Activated CD4-positive, alpha-beta memory T cell treated with anti-CD3 and anti-CD28 coated beads, Interleukin-2, amount 10 ng/mL, durations not matched to agents 7 days and 5 days (primary cell): ENCODE measurements around the gene ZNF154. TPM values are rescaled to one million over a fixed set of nuclear protein-coding genes. Genes with fewer than 3 reads are reported as not detected.
A peak's percentile ranks its signal among the peaks of the same experiment; 100 is the strongest.

Source experiments
- CTCF ChIA-PET: fragments of 350-600 bp; sonication (Branson Sonifier 250); formaldehyde crosslinking; loops from one replicate; lab custom pipeline; 2021; ENCODE audit warnings: antibody characterized with exemption, inconsistent platforms; lab: Charles Lee
- POLR2A ChIA-PET: fragments of 350-600 bp; sonication (Branson Sonifier 250); formaldehyde crosslinking; loops from one replicate; lab custom pipeline; 2021; ENCODE audit warnings: antibody characterized with exemption; lab: Charles Lee
- DNase-seq: peaks from one replicate; pipeline ENCODE4 v3.0.0-alpha.2; 2020
- H3K27ac Mint-ChIP-seq: one replicate; pipeline ENCODE4 v1.8.0; 2021; ENCODE audit warnings: mild to moderate bottlenecking, mixed read lengths
- H3K27me3 Mint-ChIP-seq: one replicate; pipeline ENCODE4 v1.8.0; 2021; ENCODE audit warnings: mixed read lengths
- H3K36me3 Mint-ChIP-seq: one replicate; pipeline ENCODE4 v1.8.0; 2021; ENCODE audit warnings: low read depth, mixed read lengths
- H3K4me1 Mint-ChIP-seq: one replicate; pipeline ENCODE4 v1.8.0; 2021; ENCODE audit warnings: mixed read lengths
- H3K4me3 Mint-ChIP-seq: one replicate; pipeline ENCODE4 v1.8.0; 2021; ENCODE audit warnings: mild to moderate bottlenecking, mixed read lengths
- H3K9me3 Mint-ChIP-seq: one replicate; pipeline ENCODE4 v1.8.0; 2021; ENCODE audit warnings: mixed read lengths
- total RNA-seq, 2 experiments: library from RNA; stranded (reverse); gene quantifications; one replicate each; pipeline ENCODE4 v1.2.3, GENCODE V29; 2021

Gene ZNF154
- total RNA-seq, 2 experiments from 2014 or later, result 0.38 to 0.70 TPM

DNA sequence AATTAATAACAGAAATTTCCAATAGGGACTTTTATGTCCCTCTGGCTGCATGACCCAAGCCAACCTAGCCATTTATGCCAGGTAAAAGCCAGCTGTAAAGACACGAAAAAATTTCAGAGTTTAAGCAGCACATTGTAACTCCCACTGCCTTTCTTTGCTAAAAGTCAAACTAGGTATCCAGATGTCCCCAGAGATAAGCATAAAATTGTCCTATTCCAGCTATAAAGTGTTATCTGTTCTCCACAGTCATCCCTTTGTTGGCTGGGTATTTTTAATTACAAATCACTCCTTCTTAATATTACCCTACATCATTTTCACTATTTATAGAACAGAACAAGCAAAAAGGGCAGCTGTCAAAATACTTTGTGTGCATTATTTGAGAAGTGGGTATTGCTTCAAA lies 3.2 kb upstream of the ZNF154 start:
- Mint-ChIP-seq H3K27me3 (peaks cover 5% of the 10 kb centered on the region), H3K27ac (no peak overlapping the region), H3K4me1 (peaks cover 8% of the 10 kb centered on the region), H3K4me3 (no peak overlapping the region), H3K36me3 (peaks cover 40% of the 10 kb centered on the region), H3K9me3 (peaks cover 50% of the 10 kb centered on the region)
- ChIA-PET POLR2A (no interaction called here), CTCF (no interaction called here)
- no peak for DNase-seq

DNA sequence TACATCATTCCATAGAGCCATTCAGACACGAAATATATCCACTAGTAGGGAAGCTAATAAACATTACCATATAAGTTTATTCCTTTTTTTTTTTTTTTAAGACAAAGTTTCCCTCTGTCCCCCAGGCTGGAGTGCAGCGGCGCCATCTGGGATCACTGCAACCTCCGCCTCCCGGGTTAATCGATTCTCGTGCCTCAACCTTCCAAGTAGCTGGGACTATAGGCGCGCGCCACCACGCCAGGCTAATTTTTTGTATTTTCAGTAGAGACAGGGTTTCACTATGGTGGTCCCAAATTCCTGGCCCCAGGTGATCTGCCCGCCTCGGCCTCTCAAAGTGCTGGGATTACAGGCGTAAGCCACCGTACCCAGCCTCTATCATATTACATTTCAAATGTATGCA lies 612 bp upstream of the ZNF154 start:
- DNase-seq, result no peak
- POLR2A ChIA-PET, result no interaction called here
- Mint-ChIP-seq H3K9me3 (peaks cover 51% of the 10 kb centered on the region), H3K27ac (no peak overlapping the region), H3K27me3 (peaks cover 5% of the 10 kb centered on the region), H3K4me1 (peaks cover 8% of the 10 kb centered on the region), H3K36me3 (peaks cover 37% of the 10 kb centered on the region), H3K4me3 (no peak overlapping the region)
- CTCF ChIA-PET, result no interaction called here

DNA sequence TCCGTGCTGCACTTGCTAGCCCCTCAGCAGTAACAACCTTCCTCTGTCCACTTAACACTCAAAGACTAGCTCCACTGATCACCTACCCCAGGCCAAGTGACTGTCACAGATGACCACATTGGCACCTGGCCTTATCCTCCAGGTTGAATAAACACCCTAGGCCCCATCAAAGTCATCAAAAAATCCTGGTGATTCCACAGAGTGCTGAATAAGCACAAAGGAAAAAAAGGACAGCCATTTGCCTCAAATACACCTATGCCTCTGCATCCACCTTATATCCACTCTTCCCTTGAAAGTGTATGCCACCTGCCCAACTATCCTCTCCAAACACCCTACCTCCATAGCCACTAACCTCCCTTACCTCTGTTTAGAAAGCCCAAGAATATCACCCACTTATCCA lies 2.7 kb downstream of the ZNF154 start:
- CTCF ChIA-PET, result no interaction called here
- H3K36me3 Mint-ChIP-seq, result peaks cover 48% of the 10 kb centered on the region

DNA sequence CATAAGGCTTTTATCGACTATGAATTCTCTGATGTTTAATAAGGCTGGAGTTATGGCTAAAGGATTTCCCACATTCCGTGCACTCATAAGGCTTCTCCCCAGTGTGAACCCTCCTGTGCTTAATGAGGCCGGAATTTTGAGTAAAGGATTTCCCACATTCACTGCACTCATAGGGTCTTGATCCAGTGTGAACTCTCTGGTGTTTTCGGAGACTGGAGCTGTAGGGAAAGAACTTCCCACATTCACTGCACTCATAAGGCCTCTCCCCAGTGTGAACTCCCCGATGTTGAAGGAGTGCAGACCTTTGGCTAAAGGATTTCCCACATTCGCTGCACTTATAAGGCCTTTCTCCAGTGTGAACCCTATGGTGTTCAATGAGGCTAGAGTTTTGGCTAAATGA lies 7.4 kb downstream of the ZNF154 start:
- CTCF ChIA-PET, result no interaction called here
- Mint-ChIP-seq H3K36me3 (peaks cover 36% of the 10 kb centered on the region), H3K27ac (no peak overlapping the region), H3K4me3 (no peak overlapping the region), H3K9me3 (peaks cover 66% of the 10 kb centered on the region), H3K27me3 (no peaks in the 10 kb centered on the region), H3K4me1 (no peaks in the 10 kb centered on the region)
- POLR2A ChIA-PET, result no interaction called here
- DNase-seq, result no peak

More for the DNA sequence above, 2.7 kb downstream of the ZNF154 start:
- peaks cover 8% of the 10 kb centered on the region for H3K4me1 Mint-ChIP-seq
- H3K9me3 Mint-ChIP-seq, result peaks cover 61% of the 10 kb centered on the region
- POLR2A ChIA-PET, result no interaction called here
- no peak overlapping the region for H3K27ac Mint-ChIP-seq
- no peak overlapping the region for H3K4me3 Mint-ChIP-seq
- H3K27me3 Mint-ChIP-seq, result peaks cover 5% of the 10 kb centered on the region
- DNase-seq, result no peak

DNA sequence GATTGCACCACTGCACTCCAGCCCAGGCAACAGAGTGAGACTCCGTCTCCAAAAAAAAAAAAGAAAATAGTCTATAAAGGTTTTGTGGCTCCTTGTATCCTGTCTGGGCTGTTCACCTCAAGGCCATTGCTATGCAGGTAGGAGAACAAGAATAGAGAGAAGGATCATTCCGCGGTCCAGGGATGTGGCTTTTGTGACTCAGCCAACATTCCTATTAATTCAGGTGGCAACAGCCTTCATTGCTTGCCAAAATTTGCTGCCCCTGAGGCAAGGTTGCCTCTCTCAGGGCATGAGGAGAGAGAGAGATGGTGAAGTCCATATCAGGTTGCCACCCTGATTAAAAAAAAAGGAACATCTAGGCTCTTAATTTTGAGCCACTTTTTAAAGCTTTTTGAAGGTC lies 19.3 kb downstream of the ZNF154 start:
- Mint-ChIP-seq H3K27ac (no peak overlapping the region), H3K27me3 (no peaks in the 10 kb centered on the region), H3K4me1 (peaks cover 2% of the 10 kb centered on the region), H3K36me3 (peaks cover 74% of the 10 kb centered on the region), H3K9me3 (peaks cover 73% of the 10 kb centered on the region), H3K4me3 (no peak overlapping the region)
- no peak for DNase-seq
- ChIA-PET CTCF (interaction anchor here (1.1 kb wide), 1 partner anchor 8 kb away, joined by 4 read pairs; the partner anchor contains the start of gene ZNF551), POLR2A (no interaction called here)

DNA sequence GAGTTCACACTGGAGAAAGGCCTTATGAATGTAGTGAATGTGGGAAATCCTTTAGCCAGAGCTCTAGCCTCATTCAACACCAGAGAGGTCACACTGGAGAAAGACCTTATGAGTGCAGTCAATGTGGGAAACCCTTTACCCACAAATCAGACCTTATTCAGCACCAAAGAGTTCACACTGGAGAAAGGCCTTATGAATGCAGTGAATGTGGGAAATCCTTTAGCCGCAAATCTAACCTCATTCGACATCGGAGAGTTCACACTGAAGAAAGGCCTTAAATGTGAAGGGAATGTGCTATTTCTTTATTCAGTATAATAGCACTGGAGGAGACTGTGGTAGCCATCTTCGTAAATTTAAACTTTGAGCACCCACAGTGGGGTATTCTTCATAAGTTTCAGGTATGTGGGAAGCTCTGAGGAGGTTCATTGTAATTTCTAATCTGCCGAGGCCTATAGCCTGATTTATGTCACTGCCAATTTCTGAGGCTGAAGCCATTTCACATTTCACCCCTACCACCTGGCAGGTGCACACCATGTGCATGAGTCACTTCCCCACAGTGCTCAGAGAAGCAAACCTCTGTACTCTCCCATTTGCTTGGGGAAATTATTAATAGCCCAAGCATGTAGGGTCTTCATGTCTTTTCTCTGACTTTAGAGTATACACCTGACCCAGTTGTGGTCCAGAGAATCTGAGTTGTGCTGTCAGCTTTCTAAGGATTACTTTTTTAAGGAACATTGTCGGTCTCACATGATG lies 20.8 kb downstream of the ZNF154 start:
- no peak overlapping the region for H3K4me3 Mint-ChIP-seq
- no peak overlapping the region for H3K27ac Mint-ChIP-seq
- ChIA-PET POLR2A (no interaction called here), CTCF (no interaction called here)
- no peak for DNase-seq
- H3K9me3 Mint-ChIP-seq, result peaks cover 75% of the 10 kb centered on the region
- peaks cover 81% of the 10 kb centered on the region for H3K36me3 Mint-ChIP-seq
- no peaks in the 10 kb centered on the region for H3K27me3 Mint-ChIP-seq
- H3K4me1 Mint-ChIP-seq, result peaks cover 12% of the 10 kb centered on the region

DNA sequence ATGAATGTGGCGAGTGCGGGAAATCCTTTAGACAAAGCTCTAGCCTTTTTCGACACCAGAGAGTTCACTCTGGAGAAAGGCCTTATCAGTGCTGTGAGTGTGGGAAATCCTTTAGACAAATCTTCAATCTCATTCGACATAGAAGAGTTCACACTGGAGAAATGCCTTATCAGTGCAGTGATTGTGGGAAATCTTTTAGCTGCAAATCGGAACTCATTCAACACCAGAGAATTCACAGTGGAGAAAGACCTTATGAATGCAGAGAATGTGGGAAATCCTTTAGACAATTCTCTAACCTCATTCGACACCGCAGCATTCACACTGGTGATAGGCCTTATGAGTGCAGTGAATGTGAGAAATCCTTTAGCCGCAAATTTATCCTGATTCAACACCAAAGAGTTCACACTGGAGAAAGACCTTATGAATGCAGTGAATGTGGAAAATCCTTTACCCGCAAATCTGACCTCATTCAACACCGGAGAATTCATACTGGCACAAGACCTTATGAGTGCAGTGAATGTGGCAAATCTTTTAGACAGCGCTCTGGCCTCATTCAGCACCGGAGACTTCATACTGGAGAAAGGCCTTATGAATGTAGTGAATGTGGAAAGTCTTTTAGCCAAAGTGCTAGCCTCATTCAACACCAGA lies 21.5 kb downstream of the ZNF154 start:
- H3K27me3 Mint-ChIP-seq, result no peaks in the 10 kb centered on the region
- CTCF ChIA-PET, result no interaction called here
- no peak for DNase-seq
- H3K9me3 Mint-ChIP-seq, result peaks cover 76% of the 10 kb centered on the region
- peaks cover 83% of the 10 kb centered on the region for H3K36me3 Mint-ChIP-seq
- H3K27ac Mint-ChIP-seq, result no peak overlapping the region
- no peak overlapping the region for H3K4me3 Mint-ChIP-seq
- H3K4me1 Mint-ChIP-seq, result peaks cover 19% of the 10 kb centered on the region
- POLR2A ChIA-PET, result no interaction called here

DNA sequence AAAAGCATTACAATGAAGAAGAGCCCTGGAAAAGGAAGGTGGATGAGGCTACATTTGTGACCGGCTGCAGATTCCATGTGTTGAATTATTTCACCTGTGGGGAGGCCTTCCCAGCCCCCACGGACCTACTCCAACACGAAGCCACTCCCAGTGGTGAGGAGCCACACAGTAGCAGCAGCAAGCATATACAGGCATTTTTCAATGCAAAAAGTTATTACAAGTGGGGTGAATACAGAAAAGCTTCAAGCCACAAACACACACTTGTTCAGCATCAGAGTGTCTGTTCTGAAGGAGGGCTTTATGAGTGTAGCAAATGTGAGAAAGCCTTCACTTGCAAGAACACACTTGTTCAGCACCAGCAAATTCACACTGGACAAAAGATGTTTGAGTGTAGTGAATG lies 22.3 kb downstream of the ZNF154 start:
- CTCF ChIA-PET, result no interaction called here
- peaks cover 79% of the 10 kb centered on the region for H3K9me3 Mint-ChIP-seq
- POLR2A ChIA-PET, result no interaction called here
- H3K27ac Mint-ChIP-seq, result no peak overlapping the region
- H3K4me1 Mint-ChIP-seq, result peaks cover 26% of the 10 kb centered on the region
- H3K27me3 Mint-ChIP-seq, result no peaks in the 10 kb centered on the region
- peaks cover 90% of the 10 kb centered on the region for H3K36me3 Mint-ChIP-seq
- DNase-seq, result no peak
- H3K4me3 Mint-ChIP-seq, result no peak overlapping the region

DNA sequence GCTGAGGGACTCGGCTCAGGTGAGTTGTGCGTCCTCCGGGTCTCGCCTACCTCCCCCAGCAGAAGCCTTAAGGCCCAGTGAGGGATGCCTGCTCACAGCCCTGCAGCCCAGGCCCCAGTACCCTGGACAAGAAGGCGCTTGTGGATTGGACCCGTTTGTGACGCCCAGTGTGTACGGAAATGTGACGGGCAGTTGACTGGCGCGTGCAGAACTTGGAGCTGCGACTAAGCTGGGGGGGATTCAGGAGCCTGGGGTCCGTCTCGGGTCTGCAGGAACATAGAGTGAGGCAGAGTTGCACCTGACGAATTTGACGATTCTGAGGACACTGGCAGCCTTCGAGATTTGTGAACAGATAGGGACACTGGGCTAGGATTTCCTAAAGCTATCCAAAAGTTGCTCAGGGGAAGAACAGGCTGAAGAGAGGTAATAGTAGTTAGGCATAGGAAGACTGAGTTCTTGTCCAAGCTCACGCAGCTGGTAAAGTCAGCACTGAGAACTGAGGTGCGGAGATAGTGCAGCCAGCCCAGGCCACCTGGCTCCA lies 26.7 kb downstream of the ZNF154 start:
- peak overlapping the region; percentile 94 for H3K4me3 Mint-ChIP-seq
- no peaks in the 10 kb centered on the region for H3K27me3 Mint-ChIP-seq
- DNase-seq, result no peak
- H3K9me3 Mint-ChIP-seq, result peaks cover 67% of the 10 kb centered on the region
- H3K4me1 Mint-ChIP-seq, result peaks cover 30% of the 10 kb centered on the region
- peak overlapping the region; percentile 84 for H3K27ac Mint-ChIP-seq
- peaks cover 60% of the 10 kb centered on the region for H3K36me3 Mint-ChIP-seq
- CTCF ChIA-PET, result interaction anchor here (0.6 to 2.2 kb wide), 10 partner anchors 8 to 498 kb away, joined by 3 to 9 read pairs (median 4); partner anchors contain the start of genes ZNF134, ZNF211, ZNF416 and ZNF671
- POLR2A ChIA-PET, result interaction anchor here (0.6 to 2.2 kb wide), 15 partner anchors 26 to 472 kb away, joined by 3 to 12 read pairs (median 6); partner anchors contain the start of genes ZNF134, ZNF211, ZNF329 and ZNF416

DNA sequence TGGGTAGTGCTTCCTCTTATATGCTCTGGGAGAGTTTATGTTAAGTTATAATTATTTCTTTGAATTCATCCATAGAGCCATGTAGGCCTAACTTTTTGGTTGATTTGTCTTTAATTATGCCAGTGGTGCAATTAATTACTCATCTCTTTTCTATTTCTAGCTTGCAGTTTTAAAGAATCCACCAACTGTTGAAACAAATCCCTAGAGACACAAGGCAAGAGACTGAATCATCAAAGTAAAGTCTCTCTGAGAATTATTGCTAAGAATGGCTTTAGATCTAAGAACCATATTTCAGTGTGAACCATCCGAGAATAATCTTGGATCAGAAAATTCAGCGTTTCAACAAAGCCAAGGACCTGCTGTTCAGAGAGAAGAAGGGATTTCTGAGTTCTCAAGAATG lies 33.1 kb downstream of the ZNF154 start:
- no peak for DNase-seq
- Mint-ChIP-seq H3K36me3 (no peaks in the 10 kb centered on the region), H3K4me3 (no peak overlapping the region), H3K27ac (no peak overlapping the region), H3K9me3 (peaks cover 25% of the 10 kb centered on the region), H3K27me3 (no peaks in the 10 kb centered on the region), H3K4me1 (no peaks in the 10 kb centered on the region)
- ChIA-PET CTCF (no interaction called here), POLR2A (no interaction called here)

DNA sequence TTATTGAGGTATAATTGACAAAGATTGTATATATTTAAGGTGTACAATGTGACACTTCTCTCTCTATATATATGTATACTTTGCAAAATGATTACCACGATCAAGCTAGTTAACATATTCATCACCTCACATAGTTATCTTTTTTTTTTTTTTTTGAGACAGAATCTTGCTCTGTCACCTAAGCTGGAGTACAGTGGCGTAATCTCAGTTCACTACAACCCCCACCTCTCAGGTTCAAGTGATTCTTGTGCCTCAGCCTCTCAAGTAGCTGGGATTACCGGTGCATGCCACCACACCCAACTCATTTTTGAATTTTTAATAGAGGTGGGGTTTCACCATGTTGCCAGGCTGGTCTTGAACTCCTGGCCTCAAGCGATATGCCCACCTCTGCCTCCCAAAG lies 36.5 kb downstream of the ZNF154 start:
- ChIA-PET CTCF (no interaction called here), POLR2A (interaction anchor here (0.9 kb wide), 1 partner anchor 13 kb away, joined by 3 read pairs; no protein-coding TSS in a partner anchor)
- Mint-ChIP-seq H3K4me1 (no peaks in the 10 kb centered on the region), H3K27ac (no peak overlapping the region), H3K36me3 (no peaks in the 10 kb centered on the region), H3K4me3 (no peak overlapping the region), H3K27me3 (no peaks in the 10 kb centered on the region), H3K9me3 (peaks cover 10% of the 10 kb centered on the region)
- DNase-seq, result no peak

DNA sequence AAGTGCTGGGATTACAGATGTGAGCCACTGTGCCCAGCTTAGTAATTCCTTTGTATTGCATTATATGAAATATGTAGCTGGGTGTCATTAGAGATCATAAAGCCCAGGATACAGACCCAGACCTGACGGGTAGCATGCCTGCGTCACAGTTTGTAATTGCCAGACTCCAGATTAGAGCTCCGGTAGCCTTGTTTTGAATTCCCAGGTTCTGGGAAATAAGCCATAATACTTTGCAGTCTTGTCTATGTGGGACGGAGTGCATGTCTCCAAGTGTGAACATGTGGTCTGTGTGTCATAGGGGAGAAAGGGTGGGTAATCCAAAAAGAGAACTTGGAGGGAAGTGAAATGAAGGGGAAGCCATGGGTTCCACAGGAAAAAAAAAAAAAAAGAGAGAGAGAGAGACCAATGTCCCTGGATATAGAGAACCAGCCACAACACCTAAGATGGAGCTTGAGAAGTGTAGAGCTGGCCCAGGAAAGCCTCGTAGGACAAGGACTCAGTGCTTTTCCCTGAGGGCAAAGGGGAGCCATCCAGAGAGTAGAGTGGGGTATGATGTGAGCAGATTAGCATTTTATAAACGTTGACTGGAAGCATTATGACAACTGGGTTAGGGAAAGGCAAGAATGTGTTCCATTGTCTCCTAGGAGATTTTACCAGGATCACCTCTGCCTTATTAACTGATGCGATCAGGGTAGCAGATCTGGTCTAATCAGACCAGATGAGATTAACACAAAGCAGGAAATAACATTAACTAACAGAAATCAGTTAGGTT lies 37.7 kb downstream of the ZNF154 start:
- Mint-ChIP-seq H3K4me3 (no peak overlapping the region), H3K27ac (no peak overlapping the region), H3K27me3 (no peaks in the 10 kb centered on the region), H3K36me3 (no peaks in the 10 kb centered on the region), H3K4me1 (no peaks in the 10 kb centered on the region), H3K9me3 (peaks cover 13% of the 10 kb centered on the region)
- no peak for DNase-seq
- ChIA-PET CTCF (no interaction called here), POLR2A (no interaction called here)

DNA sequence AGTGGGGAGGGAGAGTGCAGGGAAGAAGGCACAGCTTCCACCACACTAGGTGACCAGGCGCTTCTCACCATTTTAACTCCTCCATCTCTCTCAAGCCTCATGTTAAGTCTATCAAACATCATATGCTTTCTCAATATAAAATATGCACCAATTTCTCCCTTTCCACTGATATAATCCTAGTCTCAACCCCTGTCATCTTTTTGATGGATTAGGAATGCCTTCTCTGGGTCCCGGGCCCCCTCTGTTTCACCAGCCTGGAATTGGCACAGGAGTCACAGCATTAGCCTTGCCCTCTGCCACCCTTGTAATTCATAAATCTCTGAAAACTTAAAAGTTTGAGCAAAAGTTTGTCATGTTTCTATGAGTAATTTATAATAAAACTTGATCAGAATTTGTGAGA lies 40.4 kb downstream of the ZNF154 start, which contains the start of gene ZSCAN4:
Gene ZSCAN4 (plus strand): TSS at position 301 of the 400 bp plus-strand sequence. CDS start 7,211 bp downstream, outside the sequence.
- Mint-ChIP-seq H3K27ac (no peak within 1 kb of the TSS), H3K4me1 (peaks cover 1% of the 10 kb centered on the region), H3K9me3 (peaks cover 11% of the 10 kb centered on the region), H3K27me3 (peaks cover 10% of the 10 kb centered on the region), H3K4me3 (no peak within 1 kb of the TSS), H3K36me3 (no peaks in the 10 kb centered on the region)
- ChIA-PET POLR2A (no interaction called here), CTCF (no interaction called here)
- DNase-seq, result no peak
